ACC112 (cell line): Measurements from ENCODE around the gene FRMD4A.
"Not testable (repeated sequence)": the region's sequence is repeated elsewhere in the genome, so short reads cannot be mapped to it uniquely, and the experiment has no call there.

Source experiments
- H2AFZ ChIP-seq: fragments of 200-600 bp; sonication (generic); one replicate; pipeline ENCODE4 v1.6.0; 2017; ENCODE audit warnings: antibody characterized with exemption, low read length; ENCODE audit not compliant: unreplicated experiment
- H3K27ac ChIP-seq: fragments of 200-600 bp; sonication (generic); 2 replicates; pipeline ENCODE4 v1.5.1; 2014; ENCODE audit warnings: low read depth, mild to moderate bottlenecking, antibody characterized with exemption, low read length, moderate library complexity
- H3K27me3 ChIP-seq: fragments of 200-600 bp; sonication (generic); 2 replicates; pipeline ENCODE4 v1.6.1; 2014; ENCODE audit warnings: mild to moderate bottlenecking, antibody characterized with exemption, low read length, moderate library complexity, mixed read lengths; ENCODE audit not compliant: insufficient read depth
- H3K36me3 ChIP-seq: fragments of 200-600 bp; sonication (generic); 2 replicates; pipeline ENCODE4 v1.6.1; 2016; ENCODE audit warnings: mild to moderate bottlenecking, antibody characterized with exemption, low read length, moderate library complexity, mixed read lengths; ENCODE audit not compliant: insufficient read depth
- H3K4me1 ChIP-seq: fragments of 200-600 bp; sonication (generic); one replicate; pipeline ENCODE4 v1.6.1; 2016; ENCODE audit warnings: low read length, mixed read lengths; ENCODE audit not compliant: insufficient read depth, unreplicated experiment, control insufficient read depth
- H3K4me3 ChIP-seq: fragments of 200-600 bp; sonication (generic); 2 replicates; pipeline ENCODE4 v1.5.1; 2014; ENCODE audit warnings: mild to moderate bottlenecking, low read depth, low read length
- H3K79me2 ChIP-seq: fragments of 200-600 bp; sonication (generic); one replicate; pipeline ENCODE4 v1.6.0; 2016; ENCODE audit warnings: low read length; ENCODE audit not compliant: control insufficient read depth, unreplicated experiment, insufficient read depth

Gene FRMD4A

GRCh38 chr10:13961853-13962252, 368.9 kb downstream of the FRMD4A start:
- no peaks in the 10 kb centered on the region for H3K27me3 ChIP-seq
- no peak overlapping the region; the same call in 1 of the 2 replicates for H3K27ac ChIP-seq
- no peak overlapping the region for H2AFZ ChIP-seq
- H3K79me2 ChIP-seq, result no peaks in the 10 kb centered on the region
- peaks cover 23% of the 10 kb centered on the region for H3K4me1 ChIP-seq
- no peak overlapping the region for H3K4me3 ChIP-seq
- H3K36me3 ChIP-seq, result no peaks in the 10 kb centered on the region

- Histone ChIP-seq H3K4me1 (peaks cover 29% of the 10 kb centered on the region), H3K27me3 (no peaks in the 10 kb centered on the region), H3K4me3 (peak overlapping the region; percentile 10; the same call in 1 of the 2 replicates), H3K36me3 (no peaks in the 10 kb centered on the region), H3K79me2 (no peaks in the 10 kb centered on the region), H3K27ac (peak overlapping the region; percentile 76), H2AFZ (peak overlapping the region; percentile 51)
Observed at GRCh38 chr10:13961097-13961496, 369.6 kb downstream of the FRMD4A start.

GRCh38 chr10:13960603-13961002, 370.1 kb downstream of the FRMD4A start:
- H3K27ac ChIP-seq, result peak overlapping the region; percentile 76
- H3K4me1 ChIP-seq, result peaks cover 29% of the 10 kb centered on the region
- H2AFZ ChIP-seq, result peak overlapping the region; percentile 51
- H3K4me3 ChIP-seq, result peak overlapping the region; percentile 10; the same call in 1 of the 2 replicates
- H3K36me3 ChIP-seq, result no peaks in the 10 kb centered on the region
- no peaks in the 10 kb centered on the region for H3K27me3 ChIP-seq
- no peaks in the 10 kb centered on the region for H3K79me2 ChIP-seq

GRCh38 chr10:13959443-13960359, 371.0 kb downstream of the FRMD4A start:
- Histone ChIP-seq H2AFZ (no peak overlapping the region), H3K4me1 (peaks cover 29% of the 10 kb centered on the region), H3K27ac (no peak overlapping the region), H3K27me3 (no peaks in the 10 kb centered on the region), H3K4me3 (no peak overlapping the region), H3K36me3 (no peaks in the 10 kb centered on the region), H3K79me2 (no peaks in the 10 kb centered on the region)

GRCh38 chr10:13957856-13958255, 372.9 kb downstream of the FRMD4A start:
- no peaks in the 10 kb centered on the region for H3K79me2 ChIP-seq
- no peak overlapping the region for H2AFZ ChIP-seq
- no peaks in the 10 kb centered on the region for H3K36me3 ChIP-seq
- no peaks in the 10 kb centered on the region for H3K27me3 ChIP-seq
- no peak overlapping the region for H3K27ac ChIP-seq
- no peak overlapping the region for H3K4me3 ChIP-seq
- H3K4me1 ChIP-seq, result peaks cover 29% of the 10 kb centered on the region

GRCh38 chr10:13956826-13957225, 373.9 kb downstream of the FRMD4A start:
- Histone ChIP-seq H3K79me2 (no peaks in the 10 kb centered on the region), H2AFZ (peak overlapping the region; percentile 67), H3K27ac (peak overlapping the region; percentile 52), H3K36me3 (no peaks in the 10 kb centered on the region), H3K4me3 (peak overlapping the region; percentile 6; the same call in 1 of the 2 replicates), H3K27me3 (no peaks in the 10 kb centered on the region), H3K4me1 (peaks cover 29% of the 10 kb centered on the region)

GRCh38 chr10:13955409-13956068, 375.2 kb downstream of the FRMD4A start:
- Histone ChIP-seq H3K79me2 (no peaks in the 10 kb centered on the region), H3K36me3 (no peaks in the 10 kb centered on the region), H3K27me3 (no peaks in the 10 kb centered on the region), H3K27ac (no peak overlapping the region), H3K4me1 (peaks cover 25% of the 10 kb centered on the region), H2AFZ (no peak overlapping the region), H3K4me3 (no peak overlapping the region)

GRCh38 chr10:13954195-13954594, 376.5 kb downstream of the FRMD4A start:
- H3K4me3 ChIP-seq, H2AFZ ChIP-seq, H3K36me3 ChIP-seq, H3K27me3 ChIP-seq, H3K27ac ChIP-seq, H3K79me2 ChIP-seq: not testable (repeated sequence)
- peaks cover 34% of the 10 kb centered on the region for H3K4me1 ChIP-seq

- H3K27ac ChIP-seq, result no peak overlapping the region
- no peaks in the 10 kb centered on the region for H3K36me3 ChIP-seq
- no peak overlapping the region for H3K4me3 ChIP-seq
- H3K27me3 ChIP-seq, result no peaks in the 10 kb centered on the region
- no peaks in the 10 kb centered on the region for H3K79me2 ChIP-seq
- no peak overlapping the region for H2AFZ ChIP-seq
- peaks cover 34% of the 10 kb centered on the region for H3K4me1 ChIP-seq
Observed at GRCh38 chr10:13953371-13953770, 377.4 kb downstream of the FRMD4A start.

GRCh38 chr10:13950543-13950939, 380.2 kb downstream of the FRMD4A start:
- H2AFZ ChIP-seq, result no peak overlapping the region
- peaks cover 21% of the 10 kb centered on the region for H3K4me1 ChIP-seq

More at GRCh38 chr10:13950543-13950939, 380.2 kb downstream of the FRMD4A start:
- Histone ChIP-seq H3K4me3 (no peak overlapping the region), H3K27me3 (no peaks in the 10 kb centered on the region), H3K36me3 (no peaks in the 10 kb centered on the region), H3K27ac (peak overlapping the region; percentile 95), H3K79me2 (no peaks in the 10 kb centered on the region)
